HT-29 (cell line): ENCODE results near the gene TBC1D14. TPM values are rescaled to one million over a fixed set of nuclear protein-coding genes. Genes with fewer than 3 reads are reported as not detected.
A peak's percentile ranks its signal among the peaks of the same experiment; 100 is the strongest.

ENCODE experiments used
- DNase-seq: peaks from one replicate; pipeline ENCODE4 v3.0.0-alpha.2; 2015; ENCODE audit warnings: low spot score
- total RNA-seq: library from RNA; depleted of rRNA; stranded (reverse); fragments of >200 nt; shearing (Covaris generic); gene quantifications from 2 replicates; pipeline ENCODE4 v1.2.3, GENCODE V29; 2014

The TBC1D14 gene
- total RNA-seq, 1 experiment from 2014 or later = 54.5 TPM

GRCh38 chr4:6926681-6927478, 17.3 kb downstream of the TBC1D14 start:
- peak; percentile 77 for DNase-seq

- DNase-seq = no peak
Observed at GRCh38 chr4:6928081-6928480, 18.5 kb downstream of the TBC1D14 start.

- DNase-seq = no peak
Observed at GRCh38 chr4:6929339-6929811, 19.7 kb downstream of the TBC1D14 start.

- no peak for DNase-seq
Observed at GRCh38 chr4:6929812-6930464, 20.3 kb downstream of the TBC1D14 start.

- no peak for DNase-seq
Observed at GRCh38 chr4:6932475-6932874, 22.8 kb downstream of the TBC1D14 start.

- DNase-seq = no peak
Observed at GRCh38 chr4:6932918-6933317, 23.3 kb downstream of the TBC1D14 start.

GRCh38 chr4:6933691-6934430, 24.2 kb downstream of the TBC1D14 start:
- DNase-seq = no peak

GRCh38 chr4:6935965-6936364, 26.3 kb downstream of the TBC1D14 start:
- no peak for DNase-seq

GRCh38 chr4:6937201-6937600, 27.6 kb downstream of the TBC1D14 start:
- no peak for DNase-seq

GRCh38 chr4:6937754-6938153, 28.1 kb downstream of the TBC1D14 start:
- DNase-seq = no peak

- DNase-seq = no peak
Observed at GRCh38 chr4:6938237-6938636, 28.6 kb downstream of the TBC1D14 start.

GRCh38 chr4:6938647-6939271, 29.1 kb downstream of the TBC1D14 start:
- DNase-seq = no peak

GRCh38 chr4:6939761-6940743, 30.4 kb downstream of the TBC1D14 start:
- DNase-seq = no peak

- DNase-seq = no peak
Observed at GRCh38 chr4:6940744-6941137, 31.1 kb downstream of the TBC1D14 start.

GRCh38 chr4:6941796-6942195, 32.2 kb downstream of the TBC1D14 start:
- DNase-seq = peak; percentile 21

- DNase-seq = peak; percentile 71
Observed at GRCh38 chr4:6942238-6942800, 32.7 kb downstream of the TBC1D14 start.

GRCh38 chr4:6943012-6943884, 33.6 kb downstream of the TBC1D14 start:
- DNase-seq = peak; percentile 75

- no peak for DNase-seq
Observed at GRCh38 chr4:6943885-6944225, 34.2 kb downstream of the TBC1D14 start.

GRCh38 chr4:6944301-6945051, 34.9 kb downstream of the TBC1D14 start:
- peak; percentile 65 for DNase-seq
